Ovary (tissue), 9 donors: ENCODE results near the gene KDM5A. TPM values are rescaled to one million over a fixed set of nuclear protein-coding genes. Genes with fewer than 3 reads are reported as not detected.

Experiments used
- DNase-seq, 5 donors: peaks; one replicate each; pipeline ENCODE4 v3.0.0-alpha.2; 2019 to 2020
- H3K27ac ChIP-seq, 2 donors: fragments of 200-600 bp; one replicate each; pipeline versions ENCODE4 v1.5.1 to v1.8.0; 2019 to 2022
- H3K27me3 ChIP-seq: fragments of 200-600 bp; one replicate; pipeline ENCODE4 v1.8.0; 2022
- H3K36me3 ChIP-seq: fragments of 200-600 bp; sonication (generic); one replicate; pipeline ENCODE4 v1.5.1; 2019
- H3K4me1 ChIP-seq: one replicate; pipeline ENCODE4 v1.8.1; 2013; ENCODE audit warnings: mild to moderate bottlenecking, moderate library complexity; ENCODE audit not compliant: insufficient read depth
- H3K4me3 ChIP-seq: fragments of 200-600 bp; sonication (generic); one replicate; pipeline ENCODE4 v1.5.1; 2017
- H3K9me3 ChIP-seq, 2 donors: fragments of 200-600 bp in 1 of 2; sonication (generic) in 1 of 2; one replicate each; pipeline versions ENCODE4 v1.5.1 to v1.8.1; 2013 to 2019; ENCODE audit warnings: mild to moderate bottlenecking in 1 of 2, moderate library complexity in 1 of 2
- EP300 ChIP-seq: sonication (generic); formaldehyde crosslinking; IDR thresholded peaks from one replicate; pipeline ENCODE4 v1.6.1; 2017; ENCODE audit warnings: antibody characterized with exemption
- POLR2A ChIP-seq: fragments of 450-650 bp; IDR thresholded peaks from one replicate; pipeline ENCODE4 v1.6.1; 2017; ENCODE audit warnings: antibody characterized with exemption, mild to moderate bottlenecking, moderate library complexity
- WGBS, 3 donors: extraction: QIAGEN DNeasy Blood & Tissue Kit in 1 of 3; methylation state at CpG; one replicate each; pipeline versions ENCODE4 v1.1.5 to v1.1.7; 2013 to 2017; 5-methylcytosine and 5-hydroxymethylcytosine counted together
- intact Hi-C, 4 donors: fragments of 100-400 bp; cut with DNase I; formaldehyde crosslinking; loops; one replicate each; pipeline versions ENCODE4 v1.11.0 to v1.15.1; 2022 to 2023
- polyA plus RNA-seq, 2 donors: library from polyadenylated mRNA; stranded (reverse); fragments of 200-250 nt in 1 of 2; fragments of 350-450 nt in 1 of 2; fragmentation: Illumina TruSeq in 1 of 2; extraction: RNeasy Lipid Tissue Mini Kit (QIAGEN cat#74804) in 1 of 2; gene quantifications; one replicate each; pipeline ENCODE4 v1.2.3, GENCODE V29; 2013 to 2014
- total RNA-seq, 7 donors: library from RNA; depleted of rRNA in 2 of 7; stranded (reverse); fragments of >200 nt in 2 of 7; fragmentation: NEBNext Ultra II Directional in 3 of 7; extraction: Animal tissue kit (Norgen Biotek cat#: 25700) in 3 of 7; gene quantifications; one replicate each; pipeline versions ENCODE4 v1.1.0 to v1.2.4, GENCODE V29; 2016 to 2023
- TF ChIP-seq, protein P1 (sequence below), 3 donors: fragments of 450-650 bp in 2 of 3; fragments of 200-600 bp in 1 of 3; IDR thresholded peaks; one replicate each; pipeline versions ENCODE4 v1.5.1 to v1.8.0; 2016 to 2022; ENCODE audit warnings: antibody characterized with exemption in 3 of 3, mild to moderate bottlenecking in 1 of 3
- donor health status: DM: no; HTN: no; CAD: no; lungs with moderate emphysema.
- donor health status: DM: no; HTN: no; CAD: no.
- donor health status: Bipolar disorder and iron deficiency.
- donor health status: DM: yes; HTN: yes; CAD: no.
- donor health status: DM: no; HTN: no; CAD: no.
- donor health status: DM: yes; HTN: yes; CAD: no.

Gene KDM5A
- total and polyA plus RNA-seq, 9 donors = 11.6 to 69.9 (median 56.5) TPM

GRCh38 chr12:262817-263216 is 126.3 kb downstream of the KDM5A start, which contains the start of gene SLC6A13:
SLC6A13 (minus strand) TSS chr12:262836; CDS start chr12:260052, 2,784 bp downstream.
- Histone ChIP-seq H3K4me3 (no peak within 1 kb of the TSS), H3K36me3 (no peaks in the 10 kb centered on the region), H3K27ac (no peak within 1 kb of the TSS), H3K27me3 (no peaks in the 10 kb centered on the region), H3K4me1 (peaks cover under 1% of the 10 kb centered on the region), H3K9me3 (no peaks in the 10 kb centered on the region)
- TF ChIP-seq, protein P1, sequence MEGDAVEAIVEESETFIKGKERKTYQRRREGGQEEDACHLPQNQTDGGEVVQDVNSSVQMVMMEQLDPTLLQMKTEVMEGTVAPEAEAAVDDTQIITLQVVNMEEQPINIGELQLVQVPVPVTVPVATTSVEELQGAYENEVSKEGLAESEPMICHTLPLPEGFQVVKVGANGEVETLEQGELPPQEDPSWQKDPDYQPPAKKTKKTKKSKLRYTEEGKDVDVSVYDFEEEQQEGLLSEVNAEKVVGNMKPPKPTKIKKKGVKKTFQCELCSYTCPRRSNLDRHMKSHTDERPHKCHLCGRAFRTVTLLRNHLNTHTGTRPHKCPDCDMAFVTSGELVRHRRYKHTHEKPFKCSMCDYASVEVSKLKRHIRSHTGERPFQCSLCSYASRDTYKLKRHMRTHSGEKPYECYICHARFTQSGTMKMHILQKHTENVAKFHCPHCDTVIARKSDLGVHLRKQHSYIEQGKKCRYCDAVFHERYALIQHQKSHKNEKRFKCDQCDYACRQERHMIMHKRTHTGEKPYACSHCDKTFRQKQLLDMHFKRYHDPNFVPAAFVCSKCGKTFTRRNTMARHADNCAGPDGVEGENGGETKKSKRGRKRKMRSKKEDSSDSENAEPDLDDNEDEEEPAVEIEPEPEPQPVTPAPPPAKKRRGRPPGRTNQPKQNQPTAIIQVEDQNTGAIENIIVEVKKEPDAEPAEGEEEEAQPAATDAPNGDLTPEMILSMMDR (IDR thresholded peaks at IDR 0.05) = no peak
- TF ChIP-seq POLR2A (no peak), EP300 (no peak)
- no peak for DNase-seq
- WGBS, 3 donors = 3 to 17% (median 14%) methylated on average over 7 of the region's 7 CpGs
- intact Hi-C loops = no loop called here

- intact Hi-C loops = no loop called here
- no peak for DNase-seq
- TF ChIP-seq EP300 (no peak), POLR2A (no peak)
- TF ChIP-seq, protein P1 (IDR thresholded peaks at IDR 0.05) = no peak
These were observed 127.0 kb downstream of the KDM5A start for GRCh38 chr12:262113-262512.

GRCh38 chr12:257521-258321 is 131.4 kb downstream of the KDM5A start:
- no peak for DNase-seq

More at GRCh38 chr12:262113-262512, 127.0 kb downstream of the KDM5A start:
- Histone ChIP-seq H3K4me1 (no peaks in the 10 kb centered on the region), H3K9me3 (no peaks in the 10 kb centered on the region), H3K4me3 (no peak overlapping the region), H3K27ac (no peak overlapping the region), H3K36me3 (no peaks in the 10 kb centered on the region), H3K27me3 (no peaks in the 10 kb centered on the region)

GRCh38 chr12:256958-257357 is 132.2 kb downstream of the KDM5A start:
- Histone ChIP-seq H3K36me3 (no peaks in the 10 kb centered on the region), H3K9me3 (no peaks in the 10 kb centered on the region), H3K27ac (no peak overlapping the region), H3K27me3 (no peaks in the 10 kb centered on the region), H3K4me3 (no peak overlapping the region), H3K4me1 (no peaks in the 10 kb centered on the region)
- intact Hi-C loops = no loop called here
- WGBS, 3 donors = 43 to 48% (median 45%) methylated on average over 3 of the region's 3 CpGs
- TF ChIP-seq EP300 (no peak), POLR2A (no peak)
- TF ChIP-seq, protein P1 (IDR thresholded peaks at IDR 0.05) = no peak
- DNase-seq = no peak

More at GRCh38 chr12:257521-258321, 131.4 kb downstream of the KDM5A start:
- no peak overlapping the region for H3K4me3 ChIP-seq
- H3K27me3 ChIP-seq = no peaks in the 10 kb centered on the region
- no peak for TF ChIP-seq POLR2A
- intact Hi-C loops = no loop called here
- H3K9me3 ChIP-seq = no peaks in the 10 kb centered on the region
- H3K4me1 ChIP-seq = no peaks in the 10 kb centered on the region
- WGBS, 3 donors = 59 to 65% (median 62%) methylated on average over 14 of the region's 14 CpGs
- no peak overlapping the region for H3K27ac ChIP-seq
- H3K36me3 ChIP-seq = no peaks in the 10 kb centered on the region

DNA sequence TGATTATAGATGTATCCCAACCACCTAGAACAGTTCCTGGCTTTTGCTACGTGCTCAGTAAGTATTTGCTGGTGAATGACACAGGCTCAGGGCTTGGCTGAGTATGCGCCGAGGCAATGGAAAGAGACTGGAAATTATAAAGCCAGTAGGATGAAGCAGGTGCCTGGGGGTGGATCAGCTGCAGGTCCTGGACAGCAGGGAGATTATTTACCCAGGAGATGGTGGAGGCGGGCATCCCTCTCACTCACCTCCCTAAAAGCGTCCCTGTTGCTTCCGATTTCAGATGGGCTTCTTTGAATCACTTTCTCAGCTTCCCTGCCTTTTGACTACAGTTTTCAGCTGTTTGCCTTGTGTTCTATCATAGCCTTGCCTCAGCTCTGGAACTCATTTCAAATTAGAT is 132.9 kb downstream of the KDM5A start:
- Histone ChIP-seq H3K4me3 (no peak overlapping the region), H3K27me3 (no peaks in the 10 kb centered on the region), H3K27ac (no peak overlapping the region), H3K4me1 (no peaks in the 10 kb centered on the region), H3K36me3 (no peaks in the 10 kb centered on the region), H3K9me3 (no peaks in the 10 kb centered on the region)
- WGBS, 3 donors = 91 to 95% (median 91%) methylated on average over 6 of the region's 6 CpGs
- TF ChIP-seq POLR2A = no peak
- TF ChIP-seq, protein P1 (IDR thresholded peaks at IDR 0.05) = no peak
- TF ChIP-seq EP300 = no peak
- no peak for DNase-seq
- intact Hi-C loops = no loop called here
